IPS-NIHi11 (cell line): ENCODE results near the gene ST3GAL3.

Experiments used
- DNase-seq: peaks from one replicate; pipeline ENCODE4 v3.0.0; 2012; ENCODE audit warnings: mixed read lengths, low spot score

ST3GAL3 gene

DNA sequence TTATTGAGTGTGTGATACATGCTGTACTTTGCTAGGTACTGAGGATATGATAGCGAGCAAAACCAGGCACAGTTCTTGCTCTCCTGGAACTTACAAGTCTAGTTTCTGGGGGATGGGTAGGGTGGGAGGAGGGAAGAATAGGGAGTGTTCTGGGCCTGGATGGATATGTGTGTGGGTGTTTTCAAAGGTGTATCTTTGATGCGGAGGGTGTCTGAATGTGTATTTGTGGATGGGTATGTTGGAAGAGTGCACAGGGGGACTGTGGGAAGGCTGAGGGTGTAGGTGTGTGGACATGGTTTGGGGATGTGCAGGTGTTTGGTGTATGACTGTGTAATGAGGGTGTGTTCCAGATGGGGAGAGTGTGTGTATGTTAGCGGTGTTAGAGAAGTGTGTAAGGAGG lies 258.0 kb downstream of the ST3GAL3 start:
- no peak for DNase-seq

DNA sequence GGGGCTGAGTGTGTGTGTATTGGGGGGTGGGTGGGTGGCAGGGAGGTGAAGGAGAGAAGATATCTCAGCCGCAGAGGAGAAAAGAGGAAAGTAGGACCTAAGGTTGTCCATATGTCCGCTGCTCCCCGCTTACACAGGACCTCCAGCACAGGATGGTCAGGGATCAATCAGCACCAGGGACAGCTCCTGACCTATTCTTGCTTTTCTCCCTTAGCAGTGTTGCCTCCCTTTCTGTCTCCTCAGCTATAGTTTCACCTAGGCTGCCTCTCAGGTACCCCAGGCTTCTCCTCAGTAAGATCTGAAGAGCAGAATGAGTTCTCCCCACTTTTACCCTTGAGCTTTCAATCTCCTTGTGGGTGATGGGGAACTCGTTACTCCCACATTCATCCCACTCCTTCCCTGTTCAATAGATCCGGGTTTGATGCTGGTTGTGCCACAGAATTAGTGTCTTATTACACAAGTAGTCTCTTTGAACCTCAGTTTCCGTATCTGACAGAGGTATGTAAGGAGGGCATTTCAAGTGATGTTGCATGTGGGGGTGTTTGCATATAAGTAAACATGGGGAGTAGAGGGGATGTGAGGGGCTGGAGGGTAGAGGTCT lies 261.1 kb downstream of the ST3GAL3 start:
- DNase-seq: peak; percentile 82

- no peak for DNase-seq
These were observed 262.0 kb downstream of the ST3GAL3 start for GRCh38 chr1:43969416-43969745.

DNA sequence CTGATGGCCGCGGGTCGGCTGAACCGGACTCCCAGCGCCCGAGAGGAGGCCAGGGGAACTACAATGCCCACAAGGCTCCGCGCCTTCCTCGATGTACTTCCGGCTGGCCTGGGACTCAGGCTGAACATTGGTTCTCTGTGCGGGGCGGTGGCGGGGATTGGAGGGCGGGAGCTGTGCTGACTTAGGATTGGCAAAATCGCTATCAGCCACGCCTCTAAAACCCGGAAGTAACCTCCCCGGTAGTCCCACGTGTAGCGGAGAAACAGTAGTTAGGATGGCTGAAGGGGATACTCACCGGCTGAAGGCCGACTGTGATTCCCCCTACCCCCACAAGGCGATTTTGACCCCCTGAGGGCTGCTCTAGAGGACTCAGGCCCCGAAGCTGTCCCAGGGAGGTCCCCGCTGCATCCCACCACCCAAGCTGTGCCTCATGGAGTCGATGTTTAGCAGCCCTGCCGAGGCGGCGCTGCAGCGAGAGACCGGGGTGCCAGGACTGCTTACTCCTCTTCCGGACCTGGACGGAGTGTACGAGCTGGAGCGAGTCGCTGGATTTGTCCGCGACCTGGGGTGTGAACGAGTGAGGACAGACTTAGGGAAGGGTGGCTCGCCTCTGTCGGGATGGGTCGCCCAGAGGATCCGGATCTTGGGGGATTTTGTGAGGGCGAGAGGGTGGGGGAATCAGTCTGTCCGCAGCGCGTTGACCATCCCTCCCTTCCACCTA lies 262.6 kb downstream of the ST3GAL3 start, which contains the start of gene DPH2:
Gene DPH2, plus strand, starts transcription at position 265 of the 721 bp plus-strand sequence. Its CDS starts 166 bp downstream, at position 431.
- peak; percentile 98 for DNase-seq

DNA sequence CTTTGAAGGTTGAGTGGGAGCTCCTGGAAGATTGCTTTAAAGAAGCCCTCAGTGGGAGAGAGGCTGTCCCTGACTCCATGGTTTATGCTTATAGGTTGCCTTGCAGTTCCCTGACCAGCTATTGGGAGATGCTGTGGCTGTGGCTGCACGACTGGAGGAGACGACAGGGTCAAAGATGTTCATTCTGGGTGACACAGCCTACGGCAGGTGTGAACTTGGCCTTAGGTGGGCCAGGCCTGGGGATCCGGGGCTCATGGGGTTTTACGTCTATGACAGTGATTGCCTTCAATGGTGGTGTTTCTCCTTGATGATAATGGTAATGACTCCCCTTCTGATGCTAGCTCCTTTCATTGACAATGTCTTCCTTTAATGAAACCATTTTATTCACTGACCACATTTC lies 263.2 kb downstream of the ST3GAL3 start:
- no peak for DNase-seq

DNA sequence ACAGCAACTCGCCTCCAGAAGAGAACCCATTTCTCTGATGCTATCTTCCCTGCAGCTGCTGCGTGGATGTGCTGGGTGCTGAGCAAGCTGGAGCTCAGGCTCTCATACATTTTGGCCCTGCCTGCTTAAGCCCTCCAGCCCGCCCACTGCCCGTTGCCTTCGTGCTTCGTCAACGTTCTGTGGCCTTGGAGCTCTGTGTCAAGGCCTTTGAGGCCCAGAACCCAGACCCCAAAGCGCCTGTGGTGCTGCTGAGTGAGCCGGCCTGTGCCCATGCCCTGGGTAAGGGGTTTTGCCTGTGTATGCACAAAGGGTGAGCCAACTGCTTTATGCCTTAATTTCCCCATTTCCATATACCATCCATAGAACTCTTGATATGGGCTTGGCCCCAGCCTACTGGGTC lies 263.6 kb downstream of the ST3GAL3 start:
- DNase-seq: no peak

GRCh38 chr1:43971336-43971980 lies 264.1 kb downstream of the ST3GAL3 start:
- no peak for DNase-seq

DNA sequence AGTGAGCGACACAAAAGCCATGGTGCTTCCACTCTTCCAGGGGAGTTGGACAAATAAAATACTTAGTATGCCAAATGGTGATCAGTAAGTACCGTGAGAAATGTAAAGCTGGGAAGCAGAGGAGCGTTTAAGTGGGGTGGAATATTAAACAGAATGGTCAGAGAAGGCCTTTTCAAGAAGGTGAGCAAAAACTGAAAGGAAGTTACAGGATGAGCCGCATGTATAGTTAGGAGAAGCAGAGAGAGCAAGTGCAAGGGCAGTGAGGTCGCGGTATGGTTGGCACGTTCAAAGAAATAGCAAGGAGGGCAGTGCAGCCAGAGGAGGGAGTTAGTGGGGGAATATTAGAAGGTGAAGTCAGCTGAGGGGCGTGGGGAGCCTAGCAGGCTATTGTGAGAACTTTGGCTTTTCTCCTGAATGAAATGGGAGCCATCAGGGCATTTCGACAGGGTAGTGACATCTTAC lies 266.7 kb downstream of the ST3GAL3 start:
- DNase-seq: no peak

DNA sequence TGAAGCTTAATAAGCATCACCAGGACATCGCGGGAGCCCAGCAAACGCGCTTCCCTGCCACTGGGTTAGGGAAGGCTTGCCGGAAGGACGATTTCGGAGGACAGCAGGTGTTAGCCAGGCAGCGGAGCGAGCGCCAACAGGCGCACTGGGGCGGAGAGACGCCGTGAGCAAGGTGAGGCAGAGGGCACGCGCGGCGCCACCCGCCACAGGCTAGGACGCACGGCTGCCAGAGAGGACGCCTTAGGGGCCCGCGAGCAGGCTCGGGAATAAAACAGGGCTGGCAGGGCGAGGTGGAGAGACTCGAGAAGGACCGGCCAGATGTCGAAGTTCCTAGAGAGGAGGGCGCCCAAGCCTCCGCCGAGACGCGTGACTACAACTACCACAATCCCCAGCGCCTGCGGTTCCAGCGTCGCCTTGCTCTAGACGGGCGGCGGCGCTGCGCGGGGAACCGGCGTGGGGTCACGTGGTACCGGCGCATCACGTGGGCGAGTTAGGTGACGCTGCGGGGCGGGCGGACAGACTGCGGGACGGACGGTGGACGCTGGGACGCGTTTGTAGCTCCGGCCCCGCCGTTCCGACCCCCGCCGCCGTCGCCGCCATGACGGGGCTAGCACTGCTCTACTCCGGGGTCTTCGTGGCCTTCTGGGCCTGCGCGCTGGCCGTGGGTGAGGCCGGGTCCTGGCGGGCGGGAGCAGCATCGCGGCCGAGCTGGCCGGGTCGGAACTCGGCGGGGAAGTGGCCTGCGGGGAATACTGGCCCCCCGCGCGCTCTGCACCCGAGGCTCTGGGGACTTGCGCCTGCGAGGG lies 267.3 kb downstream of the ST3GAL3 start, which contains the start of gene ATP6V0B:
Gene ATP6V0B, plus strand, starts transcription at position 518 of the 806 bp plus-strand sequence. Its CDS starts 81 bp downstream, at position 599.
- peak; percentile 97 for DNase-seq

DNA sequence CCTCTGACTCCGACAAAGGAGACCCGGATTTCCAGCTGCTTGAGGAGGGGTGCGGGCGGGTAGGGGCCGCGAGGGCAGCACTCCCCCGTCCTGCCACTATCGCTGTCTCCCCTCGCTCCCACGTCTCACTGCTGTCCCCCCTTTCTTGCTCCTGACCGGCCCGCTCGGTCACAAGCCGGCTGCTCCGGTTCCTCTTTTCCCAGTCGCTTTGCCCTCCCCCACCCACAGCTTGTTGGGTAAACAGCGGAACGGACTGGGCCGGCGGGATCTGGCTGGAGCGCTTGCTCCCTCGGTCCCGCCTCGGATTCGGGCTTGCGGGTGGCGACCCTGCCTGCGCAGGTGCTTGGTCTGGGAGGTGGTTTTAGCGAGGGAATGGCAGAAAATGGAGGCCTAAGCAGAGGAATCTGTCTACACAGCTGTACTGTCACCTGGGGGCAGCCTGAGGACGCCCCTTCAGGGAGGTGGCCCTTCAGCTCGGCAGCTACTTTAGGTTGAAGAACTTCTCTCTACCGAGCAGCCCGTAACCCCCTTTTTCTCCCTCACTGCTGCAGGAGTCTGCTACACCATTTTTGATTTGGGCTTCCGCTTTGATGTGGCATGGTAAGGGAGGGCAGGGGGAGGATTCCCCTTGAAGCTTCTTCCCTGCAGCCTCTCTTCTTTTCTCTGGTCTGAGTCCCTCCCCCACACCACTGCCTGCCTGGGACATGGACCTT lies 268.1 kb downstream of the ST3GAL3 start:
- DNase-seq: peak; percentile 45

GRCh38 chr1:43976045-43976444 lies 268.7 kb downstream of the ST3GAL3 start:
- no peak for DNase-seq

GRCh38 chr1:43976890-43977289 lies 269.6 kb downstream of the ST3GAL3 start:
- DNase-seq: no peak

DNA sequence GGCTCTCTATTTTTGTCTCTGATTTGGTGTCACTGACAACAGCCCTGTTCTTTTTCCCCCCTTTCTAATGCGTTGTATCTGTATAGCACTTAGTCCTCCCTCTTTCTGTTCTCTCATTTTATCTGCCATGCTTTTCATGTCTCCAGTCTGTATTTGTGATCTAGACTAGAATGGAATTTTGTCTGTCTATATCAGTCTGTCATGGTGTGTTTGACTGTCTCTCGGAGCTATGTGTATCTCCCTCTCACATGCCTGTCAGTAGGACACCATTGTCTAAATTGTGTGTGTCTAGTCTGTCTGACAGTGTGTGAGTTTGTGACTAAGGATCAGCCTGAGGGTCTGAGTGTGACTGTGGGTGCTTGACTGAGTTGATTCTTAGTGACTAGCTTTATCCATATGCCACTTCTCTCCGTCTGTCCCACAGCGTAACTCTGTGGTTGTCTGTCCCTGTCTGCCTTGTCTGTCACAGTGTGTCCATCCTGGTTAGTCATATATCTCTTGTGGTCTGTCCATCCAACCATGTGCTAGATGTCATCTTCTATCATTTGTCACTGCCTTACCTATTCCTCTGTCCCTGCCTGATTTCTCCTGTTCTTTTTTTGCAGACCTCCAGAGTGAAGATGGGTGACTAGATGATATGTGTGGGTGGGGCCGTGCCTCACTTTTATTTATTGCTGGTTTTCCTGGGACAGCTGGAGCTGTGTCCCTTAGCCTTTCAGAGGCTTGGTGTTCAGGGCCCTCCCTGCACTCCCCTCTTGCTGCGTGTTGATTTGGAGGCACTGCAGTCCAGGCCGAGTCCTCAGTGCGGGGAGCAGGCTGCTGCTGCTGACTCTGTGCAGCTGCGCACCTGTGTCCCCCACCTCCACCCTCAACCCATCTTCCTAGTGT lies 270.3 kb downstream of the ST3GAL3 start:
- DNase-seq: no peak

- no peak for DNase-seq
These were observed 270.9 kb downstream of the ST3GAL3 start for GRCh38 chr1:43978264-43978550.

- DNase-seq: peak; percentile 95
These were observed 271.4 kb downstream of the ST3GAL3 start, which contains the start of gene B4GALT2 for GRCh38 chr1:43978551-43979260. TSS of gene B4GALT2 (plus strand) at chr1:43979210. CDS start at chr1:43981161, 1,951 bp downstream.

DNA sequence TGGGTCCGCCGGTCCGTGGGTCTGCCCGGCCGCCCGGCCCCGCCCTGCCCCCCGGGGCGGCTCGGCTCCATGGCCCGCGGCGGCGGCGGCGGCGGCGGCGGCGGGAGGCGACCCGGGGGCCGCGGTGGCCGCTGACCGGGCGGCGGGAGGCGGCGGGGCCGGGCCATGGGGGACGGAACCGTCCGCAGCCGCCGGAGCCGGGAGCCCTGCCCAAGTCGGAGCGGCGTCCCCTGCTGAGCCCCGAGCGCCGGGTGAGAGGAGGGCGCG lies 271.9 kb downstream of the ST3GAL3 start:
- DNase-seq: no peak

DNA sequence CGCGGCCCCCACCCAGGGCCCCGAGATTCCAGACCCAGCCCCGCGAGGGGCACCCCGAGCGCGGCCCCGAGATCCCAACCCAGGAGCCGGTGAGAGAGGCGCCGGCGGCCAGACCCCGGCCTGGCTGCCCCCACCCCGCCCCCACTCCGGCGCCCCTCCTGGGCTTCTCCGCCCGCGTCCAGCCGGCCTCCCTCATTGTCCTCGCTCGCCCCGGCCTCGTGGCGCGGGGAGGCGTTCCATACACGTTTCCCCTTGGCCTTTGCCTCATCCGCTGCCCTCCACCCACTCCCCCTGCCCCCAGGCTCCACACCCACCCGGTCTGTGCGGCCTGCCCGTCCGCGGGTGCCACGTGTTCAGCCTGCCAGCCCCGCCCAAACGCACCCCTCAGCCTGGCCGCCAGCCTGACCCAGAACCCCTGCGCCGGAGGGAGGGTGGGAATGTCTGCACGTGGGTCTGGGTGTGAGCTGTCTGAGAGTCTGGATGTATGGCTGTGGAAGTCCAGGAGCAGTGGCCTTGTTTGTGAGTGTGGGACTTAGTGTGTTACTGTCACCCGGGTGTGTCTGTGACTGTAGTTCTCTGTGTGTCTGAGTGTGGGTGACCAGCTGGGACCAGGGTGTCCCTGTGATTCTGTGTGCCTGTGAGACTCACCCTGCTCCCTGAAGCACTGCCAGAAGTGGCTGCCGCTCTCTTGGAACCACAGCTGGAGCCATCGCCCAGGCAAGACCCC lies 272.4 kb downstream of the ST3GAL3 start:
- DNase-seq: peak; percentile 73

GRCh38 chr1:43980255-43981134 lies 273.2 kb downstream of the ST3GAL3 start:
- no peak for DNase-seq
